Measurements from ENCODE around the gene PTGFRN.
A peak's percentile ranks its signal among the peaks of the same experiment; 100 is the strongest.

Gene PTGFRN

DNA sequence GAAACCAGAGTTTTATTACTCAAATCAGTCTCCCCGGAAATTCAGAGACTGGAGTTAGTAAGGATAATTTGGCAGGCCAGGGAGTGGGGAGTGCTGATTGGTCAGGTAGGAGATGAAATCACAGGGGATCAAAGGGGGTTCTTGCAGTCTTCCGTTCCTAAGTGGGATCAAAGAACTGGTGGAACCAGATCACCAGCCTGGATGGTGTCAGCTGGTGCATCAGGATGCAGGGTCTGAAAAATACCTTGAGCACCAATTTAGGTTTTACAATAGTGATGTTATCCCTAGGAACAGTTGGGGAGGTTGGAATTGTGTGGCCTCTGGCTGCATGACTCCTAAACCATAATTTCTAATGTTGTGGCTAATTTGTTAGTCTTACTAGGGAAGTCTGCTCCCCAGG, 90.4 kb downstream of the PTGFRN start:
- no peak for DNase-seq (ENCODE audit: extremely low spot score)
- ChIA-PET POLR2A (no interaction called here), CTCF (no interaction called here)
- TF ChIP-seq BHLHE40 (IDR thresholded peaks at IDR 0.05; ENCODE audit: borderline replicate concordance) (no peak), TARDBP (IDR thresholded peaks at IDR 0.05) (no peak), SUZ12 (IDR thresholded peaks at IDR 0.05) (no peak), L3MBTL2 (conservative IDR thresholded peaks at IDR 0.05) (no peak), LEF1 (IDR thresholded peaks at IDR 0.05; ENCODE audit: borderline replicate concordance) (no peak), NFRKB (IDR thresholded peaks at IDR 0.05) (no peak), CTBP1 (IDR thresholded peaks at IDR 0.05; ENCODE audit: borderline replicate concordance) (no peak), SP1 (IDR thresholded peaks at IDR 0.05) (no peak), HDGF (IDR thresholded peaks at IDR 0.05; ENCODE audit: borderline replicate concordance) (no peak), ELF4 (IDR thresholded peaks at IDR 0.05) (no peak), FOXM1 (IDR thresholded peaks at IDR 0.05; ENCODE audit: borderline replicate concordance) (no peak), FOXK2 (IDR thresholded peaks at IDR 0.05) (no peak), FOXA1 (IDR thresholded peaks at IDR 0.05) (no peak), ARNT (IDR thresholded peaks at IDR 0.05) (no peak), ZNF384 (IDR thresholded peaks at IDR 0.05) (no peak)
- TF ChIP-seq, protein P1, sequence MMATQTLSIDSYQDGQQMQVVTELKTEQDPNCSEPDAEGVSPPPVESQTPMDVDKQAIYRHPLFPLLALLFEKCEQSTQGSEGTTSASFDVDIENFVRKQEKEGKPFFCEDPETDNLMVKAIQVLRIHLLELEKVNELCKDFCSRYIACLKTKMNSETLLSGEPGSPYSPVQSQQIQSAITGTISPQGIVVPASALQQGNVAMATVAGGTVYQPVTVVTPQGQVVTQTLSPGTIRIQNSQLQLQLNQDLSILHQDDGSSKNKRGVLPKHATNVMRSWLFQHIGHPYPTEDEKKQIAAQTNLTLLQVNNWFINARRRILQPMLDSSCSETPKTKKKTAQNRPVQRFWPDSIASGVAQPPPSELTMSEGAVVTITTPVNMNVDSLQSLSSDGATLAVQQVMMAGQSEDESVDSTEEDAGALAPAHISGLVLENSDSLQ (IDR thresholded peaks at IDR 0.05), result no peak

DNA sequence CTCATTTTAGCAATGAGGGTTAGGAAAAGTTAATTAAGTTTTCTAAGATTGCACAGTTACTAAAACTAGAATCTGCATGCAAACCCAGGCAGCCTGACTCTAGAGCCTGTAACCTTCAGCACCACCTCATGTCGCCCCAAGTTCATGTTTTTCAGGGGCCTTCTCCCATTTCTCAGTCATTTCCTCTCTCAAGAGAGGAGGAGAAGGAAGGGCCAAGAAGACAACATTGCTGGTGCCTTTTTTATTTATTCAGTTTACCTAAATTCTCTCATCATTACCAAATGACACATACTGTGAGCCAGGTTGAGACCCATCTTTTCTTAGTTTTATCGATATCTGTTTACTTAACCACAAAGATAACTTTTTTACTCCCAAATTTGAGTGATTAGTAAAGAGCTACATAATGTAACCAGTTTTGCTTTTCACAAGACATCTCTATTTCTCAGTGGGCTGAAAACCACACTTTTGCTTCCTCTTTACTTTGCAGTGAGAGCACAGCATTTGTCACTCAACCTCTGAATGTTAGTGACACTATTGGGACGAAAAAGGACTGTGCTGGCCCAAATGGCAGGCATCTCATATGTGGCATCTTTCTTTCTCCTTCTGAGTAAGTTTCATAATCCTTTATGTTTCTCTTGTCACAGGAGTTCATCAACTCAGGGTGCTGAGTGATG, 91.7 kb downstream of the PTGFRN start, which contains the start of gene CD101:
Gene CD101, plus strand, starts transcription at position 507 of the 674 bp plus-strand sequence. Its CDS starts 58 bp downstream, at position 565.
- POLR2A ChIA-PET, result no interaction called here
- no peak for TF ChIP-seq NFRKB (IDR thresholded peaks at IDR 0.05)
- no peak for TF ChIP-seq SUZ12 (IDR thresholded peaks at IDR 0.05)
- no peak for TF ChIP-seq L3MBTL2 (conservative IDR thresholded peaks at IDR 0.05)
- no peak for TF ChIP-seq HDGF (IDR thresholded peaks at IDR 0.05; ENCODE audit: borderline replicate concordance)
- TF ChIP-seq, protein P1 (IDR thresholded peaks at IDR 0.05), result no peak
- no peak for TF ChIP-seq TARDBP (IDR thresholded peaks at IDR 0.05)
- no peak for TF ChIP-seq ELF4 (IDR thresholded peaks at IDR 0.05)
- no peak for TF ChIP-seq FOXA1 (IDR thresholded peaks at IDR 0.05)
- no peak for TF ChIP-seq BHLHE40 (IDR thresholded peaks at IDR 0.05; ENCODE audit: borderline replicate concordance)
- no peak for TF ChIP-seq LEF1 (IDR thresholded peaks at IDR 0.05; ENCODE audit: borderline replicate concordance)
- TF ChIP-seq FOXK2 (IDR thresholded peaks at IDR 0.05), result no peak
- TF ChIP-seq ARNT (IDR thresholded peaks at IDR 0.05), result no peak
- no peak for TF ChIP-seq CTBP1 (IDR thresholded peaks at IDR 0.05; ENCODE audit: borderline replicate concordance)
- TF ChIP-seq SP1 (IDR thresholded peaks at IDR 0.05), result no peak
- no peak for TF ChIP-seq ZNF384 (IDR thresholded peaks at IDR 0.05)
- DNase-seq (ENCODE audit: extremely low spot score), result no peak
- CTCF ChIA-PET, result no interaction called here

DNA sequence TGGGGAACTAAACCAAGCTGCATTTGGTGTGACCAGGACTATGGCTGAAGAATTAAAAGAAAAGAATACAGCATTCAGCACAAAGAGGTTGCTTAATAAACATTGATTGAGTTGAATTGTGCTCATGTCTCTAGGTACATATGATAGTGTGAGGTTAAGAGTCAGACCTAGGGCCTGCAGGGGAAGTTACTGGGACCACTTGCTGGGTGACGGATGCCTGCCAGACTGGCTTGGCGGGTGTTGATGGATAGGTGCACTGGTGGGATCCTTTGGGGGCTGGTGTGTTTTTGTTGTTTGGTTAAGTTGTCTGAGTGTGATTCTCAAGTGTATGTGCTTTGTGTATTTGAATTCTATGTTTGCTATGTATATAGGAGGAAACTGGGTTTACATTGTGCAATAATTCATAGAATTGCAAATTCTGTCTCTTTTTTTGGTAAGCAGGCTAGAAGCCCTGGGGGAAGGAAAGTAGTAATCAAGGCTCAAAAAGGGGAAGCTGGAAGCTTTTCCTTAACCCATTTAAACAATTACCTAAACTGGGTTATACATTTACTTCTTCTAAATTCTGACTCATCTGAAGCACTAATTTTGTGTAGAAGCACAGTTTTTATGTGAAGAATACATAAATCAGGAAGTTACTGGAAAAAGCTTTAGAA, 93.6 kb downstream of the PTGFRN start:
- ChIA-PET CTCF (interaction anchor here (0.7 kb wide), 1 partner anchor 362 kb away, joined by 3 read pairs; no protein-coding TSS in a partner anchor), POLR2A (no interaction called here)
- TF ChIP-seq ELF4 (IDR thresholded peaks at IDR 0.05) (no peak), BHLHE40 (IDR thresholded peaks at IDR 0.05; ENCODE audit: borderline replicate concordance) (no peak)
- TF ChIP-seq, protein P1 (IDR thresholded peaks at IDR 0.05), result peak; percentile 76
- no peak for DNase-seq (ENCODE audit: extremely low spot score)

DNA sequence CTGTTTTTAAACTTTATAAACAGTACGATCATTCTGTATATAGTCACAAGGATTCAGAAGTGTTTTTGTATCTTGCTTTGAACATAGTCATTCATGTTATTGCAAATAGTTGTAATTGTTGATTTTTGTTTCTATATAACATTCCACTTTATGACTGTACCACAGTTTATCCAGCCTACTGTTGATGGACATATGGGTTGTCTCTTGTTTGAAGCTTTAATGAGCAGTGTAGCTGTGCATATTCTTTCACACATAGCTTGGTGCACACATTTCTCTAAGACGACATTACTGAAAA, 98.0 kb downstream of the PTGFRN start:
- DNase-seq (ENCODE audit: extremely low spot score), result no peak
- CTCF ChIA-PET, result no interaction called here
- no peak for TF ChIP-seq ELF4 (IDR thresholded peaks at IDR 0.05)
- TF ChIP-seq, protein P1 (IDR thresholded peaks at IDR 0.05), result no peak
- no peak for TF ChIP-seq SP1 (IDR thresholded peaks at IDR 0.05)
- TF ChIP-seq ARNT (IDR thresholded peaks at IDR 0.05), result no peak
- TF ChIP-seq TARDBP (IDR thresholded peaks at IDR 0.05), result no peak
- no peak for TF ChIP-seq FOXM1 (IDR thresholded peaks at IDR 0.05; ENCODE audit: borderline replicate concordance)
- TF ChIP-seq BHLHE40 (IDR thresholded peaks at IDR 0.05; ENCODE audit: borderline replicate concordance), result no peak
- TF ChIP-seq CTBP1 (IDR thresholded peaks at IDR 0.05; ENCODE audit: borderline replicate concordance), result no peak
- TF ChIP-seq ZNF384 (IDR thresholded peaks at IDR 0.05), result no peak
- no peak for TF ChIP-seq FOXA1 (IDR thresholded peaks at IDR 0.05)
- no peak for TF ChIP-seq NFRKB (IDR thresholded peaks at IDR 0.05)
- no peak for TF ChIP-seq L3MBTL2 (conservative IDR thresholded peaks at IDR 0.05)
- TF ChIP-seq HDGF (IDR thresholded peaks at IDR 0.05; ENCODE audit: borderline replicate concordance), result no peak
- POLR2A ChIA-PET, result no interaction called here

DNA sequence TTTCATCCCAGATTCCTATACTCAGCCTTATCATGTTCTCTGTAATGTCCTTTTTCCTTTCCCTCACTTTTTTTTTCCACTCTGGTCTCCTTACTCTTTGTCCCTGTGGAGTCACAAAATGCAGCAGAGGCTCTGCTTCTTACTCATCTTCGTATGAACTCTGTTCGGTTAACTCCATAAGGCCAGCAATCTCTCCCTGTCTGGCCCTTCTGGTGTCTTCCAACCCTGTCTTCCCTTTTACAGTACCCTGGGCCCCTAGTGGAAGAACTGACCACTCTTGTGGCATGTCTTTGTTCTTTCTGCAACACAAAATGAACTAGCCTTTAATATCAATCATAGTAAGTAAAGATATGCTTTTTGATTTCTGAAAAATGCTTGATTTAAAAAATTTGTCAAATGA, 98.9 kb downstream of the PTGFRN start:
- POLR2A ChIA-PET, result no interaction called here
- DNase-seq (ENCODE audit: extremely low spot score), result no peak
- CTCF ChIA-PET, result no interaction called here
- TF ChIP-seq LEF1 (IDR thresholded peaks at IDR 0.05; ENCODE audit: borderline replicate concordance) (no peak), SP1 (IDR thresholded peaks at IDR 0.05) (no peak), CTBP1 (IDR thresholded peaks at IDR 0.05; ENCODE audit: borderline replicate concordance) (no peak), BHLHE40 (IDR thresholded peaks at IDR 0.05; ENCODE audit: borderline replicate concordance) (no peak), ELF4 (IDR thresholded peaks at IDR 0.05) (no peak)

Measured in HEK293T (cell line).